ENCODE measurements around the gene SUCLG2.

SUCLG2 gene

GRCh38 chr3:67654099-67654843 lies at the start of gene SUCLG2:
TSS of gene SUCLG2 (minus strand) at chr3:67654612. CDS start at chr3:67654586, 26 bp downstream.
- DNase-seq (ENCODE audit: low spot score), result peak; percentile 87

GRCh38 chr3:67700596-67700995 lies 46.2 kb upstream of the SUCLG2 start:
- no peak for DNase-seq (ENCODE audit: low spot score)

GRCh38 chr3:67699882-67700281 lies 45.5 kb upstream of the SUCLG2 start:
- no peak for DNase-seq (ENCODE audit: low spot score)

GRCh38 chr3:67692621-67693020 lies 38.2 kb upstream of the SUCLG2 start:
- no peak for DNase-seq (ENCODE audit: low spot score)

GRCh38 chr3:67691926-67692325 lies 37.5 kb upstream of the SUCLG2 start:
- DNase-seq (ENCODE audit: low spot score), result no peak

- no peak for DNase-seq (ENCODE audit: low spot score)
These were observed 36.8 kb upstream of the SUCLG2 start for GRCh38 chr3:67691207-67691606.

GRCh38 chr3:67689806-67690205 lies 35.4 kb upstream of the SUCLG2 start:
- DNase-seq (ENCODE audit: low spot score), result no peak

GRCh38 chr3:67688231-67688630 lies 33.8 kb upstream of the SUCLG2 start:
- DNase-seq (ENCODE audit: low spot score), result no peak

- DNase-seq (ENCODE audit: low spot score), result no peak
These were observed 31.7 kb upstream of the SUCLG2 start for GRCh38 chr3:67686069-67686468.

GRCh38 chr3:67685499-67685898 lies 31.1 kb upstream of the SUCLG2 start:
- DNase-seq (ENCODE audit: low spot score), result peak; percentile 11

GRCh38 chr3:67684211-67684610 lies 29.8 kb upstream of the SUCLG2 start:
- no peak for DNase-seq (ENCODE audit: low spot score)

GRCh38 chr3:67683522-67683921 lies 29.1 kb upstream of the SUCLG2 start:
- no peak for DNase-seq (ENCODE audit: low spot score)

- DNase-seq (ENCODE audit: low spot score), result no peak
These were observed 24.3 kb upstream of the SUCLG2 start for GRCh38 chr3:67678665-67679064.

- no peak for DNase-seq (ENCODE audit: low spot score)
These were observed 19.6 kb upstream of the SUCLG2 start for GRCh38 chr3:67674055-67674454.

GRCh38 chr3:67662733-67663132 lies 8.3 kb upstream of the SUCLG2 start:
- DNase-seq (ENCODE audit: low spot score), result no peak

GRCh38 chr3:67661089-67661488 lies 6.7 kb upstream of the SUCLG2 start:
- no peak for DNase-seq (ENCODE audit: low spot score)

- no peak for DNase-seq (ENCODE audit: low spot score)
These were observed 2.8 kb upstream of the SUCLG2 start for GRCh38 chr3:67657192-67657591.

GRCh38 chr3:67656614-67657013 lies 2.2 kb upstream of the SUCLG2 start:
- no peak for DNase-seq (ENCODE audit: low spot score)

- peak; percentile 91 for DNase-seq (ENCODE audit: low spot score)
These were observed 1.1 kb upstream of the SUCLG2 start for GRCh38 chr3:67655364-67656121.

GRCh38 chr3:67654844-67655177 lies 399 bp upstream of the SUCLG2 start:
- no peak for DNase-seq (ENCODE audit: low spot score)

GRCh38 chr3:67653425-67654098 lies 850 bp downstream of the SUCLG2 start:
- no peak for DNase-seq (ENCODE audit: low spot score)

- no peak for DNase-seq (ENCODE audit: low spot score)
These were observed 4.3 kb downstream of the SUCLG2 start for GRCh38 chr3:67650084-67650483.

GRCh38 chr3:67649681-67650080 lies 4.7 kb downstream of the SUCLG2 start:
- DNase-seq (ENCODE audit: low spot score), result no peak
